H9 (cell line): Measurements from ENCODE around the gene LIMS2. TPM values are rescaled to one million over a fixed set of nuclear protein-coding genes. Genes with fewer than 3 reads are reported as not detected.

Experiments used
- DNase-seq: peaks from one replicate; pipeline ENCODE4 v3.0.0-alpha.2; 2017
- H2AFZ ChIP-seq: one replicate; pipeline ENCODE4 v1.6.1; 2013; ENCODE audit warnings: mild to moderate bottlenecking, low read length, control low read depth, moderate library complexity
- H2AK5ac ChIP-seq: 2 replicates; pipeline ENCODE4 v1.6.1; 2013; ENCODE audit warnings: low read length, control low read depth, mixed read lengths; ENCODE audit not compliant: insufficient read length
- H2BK120ac ChIP-seq: one replicate; pipeline ENCODE4 v1.6.1; 2013; ENCODE audit warnings: low read depth, mild to moderate bottlenecking, low read length, control low read depth, inconsistent platforms; ENCODE audit not compliant: poor library complexity, severe bottlenecking
- H2BK12ac ChIP-seq: 2 replicates; pipeline ENCODE4 v1.6.1; 2013; ENCODE audit warnings: low read length, control low read depth, mixed read lengths, low read depth; ENCODE audit not compliant: insufficient read length
- H2BK15ac ChIP-seq: 2 replicates; pipeline ENCODE4 v1.6.1; 2013; ENCODE audit warnings: low read depth, low read length, control low read depth
- H2BK20ac ChIP-seq: one replicate; pipeline ENCODE4 v1.6.1; 2013; ENCODE audit warnings: low read depth, mild to moderate bottlenecking, low read length, control low read depth, inconsistent platforms; ENCODE audit not compliant: poor library complexity, severe bottlenecking
- H2BK5ac ChIP-seq: 2 replicates; pipeline ENCODE4 v1.6.1; 2013; ENCODE audit warnings: low read length, control low read depth, mixed read lengths; ENCODE audit not compliant: insufficient read length
- H3K14ac ChIP-seq: 2 replicates; pipeline ENCODE4 v1.6.1; 2013; ENCODE audit warnings: low read length, control low read depth; ENCODE audit not compliant: insufficient read depth
- H3K18ac ChIP-seq: 2 replicates; pipeline ENCODE4 v1.6.1; 2013; ENCODE audit warnings: low read depth, mild to moderate bottlenecking, mixed read lengths, low read length, control low read depth; ENCODE audit not compliant: insufficient read length
- H3K23ac ChIP-seq: 2 replicates; pipeline ENCODE4 v1.6.1; 2013; ENCODE audit warnings: low read length, control low read depth, mixed read lengths, low read depth; ENCODE audit not compliant: insufficient read length
- H3K23me2 ChIP-seq: 2 replicates; pipeline ENCODE4 v1.6.1; 2013; ENCODE audit warnings: low read depth, mild to moderate bottlenecking, mixed read lengths, low read length, control low read depth; ENCODE audit not compliant: insufficient read length, poor library complexity, severe bottlenecking
- H3K27ac ChIP-seq: 2 replicates; pipeline ENCODE4 v1.5.1; 2013; ENCODE audit warnings: low read length, control low read depth, mixed read lengths, low read depth; ENCODE audit not compliant: insufficient read length
- H3K27me3 ChIP-seq: 2 replicates; pipeline ENCODE4 v1.6.1; 2013; ENCODE audit warnings: low read length, control low read depth, inconsistent platforms; ENCODE audit not compliant: insufficient read depth
- H3K4ac ChIP-seq: 2 replicates; pipeline ENCODE4 v1.6.1; 2013; ENCODE audit warnings: low read depth, mild to moderate bottlenecking, control low read depth, inconsistent platforms, low read length, moderate library complexity
- H3K4me1 ChIP-seq: 2 replicates; pipeline ENCODE4 v1.6.1; 2013; ENCODE audit warnings: low read length, control low read depth, inconsistent platforms; ENCODE audit not compliant: insufficient read depth
- H3K4me2 ChIP-seq: 2 replicates; pipeline ENCODE4 v1.6.1; 2013; ENCODE audit warnings: low read length, control low read depth, mixed read lengths; ENCODE audit not compliant: insufficient read length, insufficient read depth
- H3K56ac ChIP-seq: 2 replicates; pipeline ENCODE4 v1.6.1; 2013; ENCODE audit warnings: low read depth, mild to moderate bottlenecking, mixed read lengths, low read length, control low read depth; ENCODE audit not compliant: insufficient read length
- H3K79me1 ChIP-seq: 2 replicates; pipeline ENCODE4 v1.6.1; 2013; ENCODE audit warnings: low read depth, mild to moderate bottlenecking, moderate library complexity, low read length, control low read depth, inconsistent platforms; ENCODE audit not compliant: insufficient read depth, poor library complexity, severe bottlenecking
- H3K79me2 ChIP-seq: 2 replicates; pipeline ENCODE4 v1.6.1; 2013; ENCODE audit warnings: low read length, control low read depth, inconsistent platforms; ENCODE audit not compliant: insufficient read depth
- H3K9ac ChIP-seq: 2 replicates; pipeline ENCODE4 v1.6.1; 2013; ENCODE audit warnings: low read length, control low read depth, mixed read lengths; ENCODE audit not compliant: insufficient read length; ENCODE audit errors: extremely low read depth
- H3K9me3 ChIP-seq: one replicate; pipeline ENCODE4 v1.6.1; 2013; ENCODE audit warnings: low read depth, low read length, inconsistent platforms; ENCODE audit not compliant: control insufficient read depth
- H3T11ph ChIP-seq: one replicate; pipeline ENCODE4 v1.6.1; 2013; ENCODE audit warnings: mild to moderate bottlenecking, low read length, control low read depth, inconsistent platforms
- H4K20me1 ChIP-seq: one replicate; pipeline ENCODE4 v1.6.1; 2013; ENCODE audit not compliant: control insufficient read depth, insufficient read length, insufficient read depth
- H4K5ac ChIP-seq: 2 replicates; pipeline ENCODE4 v1.6.1; 2013; ENCODE audit warnings: low read depth, mild to moderate bottlenecking, mixed read lengths, low read length, control low read depth; ENCODE audit not compliant: insufficient read length
- H4K8ac ChIP-seq: replicated peaks from 2 replicates; pipeline ENCODE4 v1.6.1; 2013; ENCODE audit warnings: low read length, control low read depth, mixed read lengths, low read depth; ENCODE audit not compliant: insufficient read length
- H4K91ac ChIP-seq: 2 replicates; pipeline ENCODE4 v1.6.1; 2013; ENCODE audit warnings: low read depth, mild to moderate bottlenecking, moderate library complexity, mixed read lengths, low read length, control low read depth; ENCODE audit not compliant: insufficient read length
- H3K27ac Mint-ChIP-seq, 3 experiments: 2 replicates in 2 of 3; 3 replicates in 1 of 3; pipeline ENCODE4 v1.8.0; 2020 to 2021; ENCODE audit warnings: mixed read lengths in 3 of 3, mild to moderate bottlenecking in 1 of 3, moderate library complexity in 1 of 3
- H3K27me3 Mint-ChIP-seq: 2 replicates; pipeline ENCODE4 v1.8.0; 2021; ENCODE audit warnings: low read depth, mild to moderate bottlenecking, moderate library complexity, mixed read lengths
- H3K36me3 Mint-ChIP-seq, 3 experiments: 2 replicates in 2 of 3; 3 replicates in 1 of 3; pipeline ENCODE4 v1.8.0; 2020 to 2021; ENCODE audit warnings: low read depth in 3 of 3, mixed read lengths in 3 of 3; ENCODE audit not compliant: insufficient read depth in 1 of 3
- H3K4me1 Mint-ChIP-seq, 2 experiments: 2 replicates each; pipeline ENCODE4 v1.8.0; 2020; ENCODE audit warnings: mixed read lengths in 2 of 2
- H3K4me3 Mint-ChIP-seq, 2 experiments: 2 replicates in 1 of 2; 3 replicates in 1 of 2; pipeline ENCODE4 v1.8.0; 2020 to 2021; ENCODE audit warnings: mild to moderate bottlenecking in 2 of 2, mixed read lengths in 2 of 2, moderate library complexity in 1 of 2
- H3K9me3 Mint-ChIP-seq, 2 experiments: 2 replicates in 1 of 2; 3 replicates in 1 of 2; pipeline ENCODE4 v1.8.0; 2020; ENCODE audit warnings: mild to moderate bottlenecking in 2 of 2, mixed read lengths in 2 of 2, moderate library complexity in 1 of 2
- WGBS: extraction: QIAGEN DNeasy Blood & Tissue Kit; methylation state at CpG from one replicate; pipeline ENCODE4 v1.1.7; 2013; ENCODE audit warnings: missing lambda C conversion rate, low lambda C conversion rate, mixed read lengths; ENCODE audit not compliant: insufficient read length; ENCODE audit errors: extremely low coverage; 5-methylcytosine and 5-hydroxymethylcytosine counted together
- total RNA-seq: library from RNA; stranded (reverse); gene quantifications from 2 replicates; pipeline ENCODE4 v1.2.1, GENCODE V29; 2021
- TF ChIP-seq, protein P1 (sequence below): fragments of 200-600 bp; sonication (generic); conservative IDR thresholded peaks from 3 replicates; pipeline ENCODE4 v1.8.0; 2021; ENCODE audit warnings: antibody characterized with exemption, mild to moderate bottlenecking

LIMS2 gene
- total RNA-seq, 1 experiment from 2014 or later: 5.9 TPM

DNA sequence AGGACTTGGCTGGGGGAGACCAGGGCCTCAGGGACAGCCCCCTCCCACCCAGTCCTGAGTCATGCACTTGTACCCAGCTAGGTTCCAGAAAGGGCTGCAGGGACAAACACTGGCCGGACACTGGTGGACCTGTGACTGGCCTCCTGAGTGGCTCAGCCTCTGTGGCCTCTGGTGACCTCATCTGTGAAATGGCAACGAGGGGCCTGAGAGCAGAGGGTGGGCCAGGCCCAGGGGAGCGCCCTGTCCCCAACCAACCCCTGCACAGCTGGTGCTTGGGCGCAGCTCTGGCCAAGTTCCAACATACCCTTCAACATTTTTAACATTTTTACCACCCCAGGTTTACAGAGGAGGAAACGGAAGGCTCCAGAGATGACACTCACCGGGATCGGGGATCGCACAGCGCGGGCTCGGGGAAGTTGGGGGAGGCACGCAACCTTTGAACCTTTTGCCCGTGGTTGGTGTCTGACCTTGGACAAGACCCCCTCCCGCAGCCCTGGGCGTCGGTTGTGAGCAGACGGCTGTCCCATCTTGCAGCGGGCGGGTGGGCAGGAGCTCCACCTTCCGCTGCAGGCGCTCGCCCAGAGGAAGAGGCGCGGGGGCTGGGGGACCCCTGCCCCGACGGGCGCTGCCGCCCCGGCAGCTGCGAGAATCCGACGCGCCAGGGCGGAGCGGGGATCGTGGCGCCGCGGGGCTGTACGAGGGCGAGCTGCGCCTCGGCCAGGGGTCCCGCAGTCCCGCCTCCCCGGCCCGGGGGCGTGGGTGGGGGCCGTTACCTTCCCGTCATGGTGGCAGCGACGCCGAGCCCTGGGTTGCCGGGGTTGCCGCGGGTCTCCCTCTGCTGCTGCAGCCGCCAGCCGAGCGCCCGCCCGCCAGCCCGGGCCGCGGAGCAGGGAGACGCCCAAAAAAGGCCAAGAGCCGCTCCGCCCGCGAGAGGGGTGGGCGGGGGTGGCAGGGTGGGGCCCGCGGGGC, 805 bp downstream of the LIMS2 start:
- Histone ChIP-seq H2BK5ac (no peak overlapping the region), H3K56ac (no peak overlapping the region), H2AFZ (no peak overlapping the region), H2BK120ac (no peak overlapping the region), H4K20me1 (no peaks in the 10 kb centered on the region), H3K18ac (no peak overlapping the region), H3K4me2 (peak overlapping the region; percentile 47), H4K91ac (no peak overlapping the region), H3K4me1 (no peaks in the 10 kb centered on the region), H3T11ph (no peak overlapping the region), H2BK12ac (no peak overlapping the region), H2AK5ac (no peak overlapping the region), H3K9ac (no peak overlapping the region), H3K23ac (no peak overlapping the region), H3K14ac (no peak overlapping the region; the same call in 1 of the 2 replicates), H4K5ac (no peak overlapping the region), H3K27me3 (peaks cover 13% of the 10 kb centered on the region), H2BK20ac (no peak overlapping the region), H3K79me1 (no peaks in the 10 kb centered on the region), H3K4ac (no peak overlapping the region), H3K79me2 (no peaks in the 10 kb centered on the region), H4K8ac (no peak overlapping the region), H2BK15ac (no peak overlapping the region), H3K27ac (no peak overlapping the region), H3K23me2 (peaks cover 6% of the 10 kb centered on the region), H3K9me3 (no peaks in the 10 kb centered on the region)
- Mint-ChIP-seq H3K27me3 (peaks cover 83% of the 10 kb centered on the region), H3K4me3 (peak overlapping the region; percentile 61 to 77), H3K27ac (no peak overlapping the region), H3K36me3 (no peaks in the 10 kb centered on the region; a peak in 1 of 7 replicates), H3K4me1 (peaks cover 6 to 10% of the 10 kb centered on the region in 2 experiments; a peak in 3 of 4 replicates), H3K9me3 (no peaks in the 10 kb centered on the region)
- TF ChIP-seq, protein P1, sequence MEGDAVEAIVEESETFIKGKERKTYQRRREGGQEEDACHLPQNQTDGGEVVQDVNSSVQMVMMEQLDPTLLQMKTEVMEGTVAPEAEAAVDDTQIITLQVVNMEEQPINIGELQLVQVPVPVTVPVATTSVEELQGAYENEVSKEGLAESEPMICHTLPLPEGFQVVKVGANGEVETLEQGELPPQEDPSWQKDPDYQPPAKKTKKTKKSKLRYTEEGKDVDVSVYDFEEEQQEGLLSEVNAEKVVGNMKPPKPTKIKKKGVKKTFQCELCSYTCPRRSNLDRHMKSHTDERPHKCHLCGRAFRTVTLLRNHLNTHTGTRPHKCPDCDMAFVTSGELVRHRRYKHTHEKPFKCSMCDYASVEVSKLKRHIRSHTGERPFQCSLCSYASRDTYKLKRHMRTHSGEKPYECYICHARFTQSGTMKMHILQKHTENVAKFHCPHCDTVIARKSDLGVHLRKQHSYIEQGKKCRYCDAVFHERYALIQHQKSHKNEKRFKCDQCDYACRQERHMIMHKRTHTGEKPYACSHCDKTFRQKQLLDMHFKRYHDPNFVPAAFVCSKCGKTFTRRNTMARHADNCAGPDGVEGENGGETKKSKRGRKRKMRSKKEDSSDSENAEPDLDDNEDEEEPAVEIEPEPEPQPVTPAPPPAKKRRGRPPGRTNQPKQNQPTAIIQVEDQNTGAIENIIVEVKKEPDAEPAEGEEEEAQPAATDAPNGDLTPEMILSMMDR: no peak
- peak; percentile 35 for DNase-seq
- no CpG with 5 or more reads among the region's 72 CpGs for WGBS
